Right atrium auricular region (tissue), 2 donors: ENCODE measurements around the gene ADPGK. TPM values are rescaled to one million over a fixed set of nuclear protein-coding genes. Genes with fewer than 3 reads are reported as not detected.
A peak's percentile ranks its signal among the peaks of the same experiment; 100 is the strongest.
"Not testable (repeated sequence)": the region's sequence is repeated elsewhere in the genome, so short reads cannot be mapped to it uniquely, and the experiment has no call there.

ENCODE experiments used
- DNase-seq: peaks from one replicate; pipeline ENCODE4 v3.0.0-alpha.2; 2019; ENCODE audit warnings: low spot score
- H3K27ac ChIP-seq, 2 donors: fragments of 200-600 bp; sonication (generic); 1 replicate in 1 of 2; 2 replicates in 1 of 2; pipeline ENCODE4 v1.5.1; 2016 to 2019
- H3K27me3 ChIP-seq, 2 donors: fragments of 200-600 bp; sonication (generic); one replicate each; pipeline versions ENCODE4 v1.5.1 to v1.6.0; 2017 to 2019
- H3K36me3 ChIP-seq: fragments of 200-600 bp; sonication (generic); one replicate; pipeline ENCODE4 v1.5.1; 2016
- H3K4me1 ChIP-seq, 2 donors: fragments of 200-600 bp; sonication (generic); one replicate each; pipeline versions ENCODE4 v1.5.1 to v1.6.0; 2017 to 2019
- H3K4me3 ChIP-seq, 2 donors: fragments of 200-600 bp; sonication (generic); 1 replicate in 1 of 2; 2 replicates in 1 of 2; pipeline ENCODE4 v1.5.1; 2017 to 2019; ENCODE audit warnings: mild to moderate bottlenecking in 1 of 2, moderate library complexity in 1 of 2
- H3K9me3 ChIP-seq, 2 donors: fragments of 200-600 bp; sonication (generic); one replicate each; pipeline ENCODE4 v1.5.1; 2019
- CTCF ChIP-seq, 2 donors: fragments of 200-600 bp; sonication (generic); IDR thresholded peaks; one replicate each; pipeline ENCODE4 v1.5.1; 2019; ENCODE audit warnings: antibody characterized with exemption in 2 of 2
- total RNA-seq, 2 donors: library from RNA; depleted of rRNA; stranded (reverse); fragments of >200 nt; gene quantifications; one replicate each; pipeline ENCODE4 v1.1.0, GENCODE V29; 2016

Gene ADPGK
- total RNA-seq, 2 donors from 2014 or later, result 10.4 to 16.3 TPM

- H3K4me3 ChIP-seq, result no peak overlapping the region
- no peaks in the 10 kb centered on the region for H3K9me3 ChIP-seq
- H3K27me3 ChIP-seq, result no peaks in the 10 kb centered on the region
- peak; percentile 61 for DNase-seq
- TF ChIP-seq CTCF (IDR thresholded peaks at IDR 0.05), result peak in 1 of 2 donors; percentile 65
- H3K36me3 ChIP-seq, result peaks cover 2% of the 10 kb centered on the region
- no peaks in the 10 kb centered on the region for H3K4me1 ChIP-seq
- H3K27ac ChIP-seq, result no peak overlapping the region
Measured at GRCh38 chr15:72722071-72722696, 61.4 kb downstream of the ADPGK start.

- not testable (repeated sequence) for H3K4me3 ChIP-seq, H3K9me3 ChIP-seq, H3K4me1 ChIP-seq, H3K27ac ChIP-seq, DNase-seq, H3K27me3 ChIP-seq
- H3K36me3 ChIP-seq, result peaks cover 11% of the 10 kb centered on the region
Measured at GRCh38 chr15:72708551-72709303, 74.8 kb downstream of the ADPGK start.

GRCh38 chr15:72706266-72706665, 77.3 kb downstream of the ADPGK start:
- Histone ChIP-seq H3K4me1 (no peaks in the 10 kb centered on the region), H3K36me3 (no peaks in the 10 kb centered on the region), H3K27me3 (no peaks in the 10 kb centered on the region), H3K27ac (no peak overlapping the region), H3K9me3 (no peaks in the 10 kb centered on the region), H3K4me3 (no peak overlapping the region)
- TF ChIP-seq CTCF (IDR thresholded peaks at IDR 0.05), result no peak
- no peak for DNase-seq

Other genes starting within 250 kb of the ADPGK start
- not detected for gene GOLGA6B, start 129.1 kb downstream of the ADPGK start, total RNA-seq
- gene HIGD2B, start 97.6 kb downstream of the ADPGK start, total RNA-seq, result not detected
- 10 to 100 TPM in 1 of 2 donors, 1 to 10 TPM in 1; 8.0 to 12.1 TPM for gene BBS4, start 97.6 kb downstream of the ADPGK start, total RNA-seq